Measurements from ENCODE around the gene PNPLA2.

PNPLA2 gene

GRCh38 chr11:862696-863022, 43.9 kb downstream of the PNPLA2 start:
- no peak for DNase-seq

- DNase-seq: no peak
Observed at GRCh38 chr11:863023-863909, 44.6 kb downstream of the PNPLA2 start.

- DNase-seq: no peak
Observed at GRCh38 chr11:863910-864827, 45.5 kb downstream of the PNPLA2 start.

- no peak for DNase-seq
Observed at GRCh38 chr11:864898-865297, 46.2 kb downstream of the PNPLA2 start.

- DNase-seq: no peak
Observed at GRCh38 chr11:865462-866430, 47.0 kb downstream of the PNPLA2 start.

- no peak for DNase-seq
Observed at GRCh38 chr11:866481-866880, 47.8 kb downstream of the PNPLA2 start.

- no peak for DNase-seq
Observed at GRCh38 chr11:867856-868358, 49.2 kb downstream of the PNPLA2 start.

GRCh38 chr11:868394-868793, 49.7 kb downstream of the PNPLA2 start:
- no peak for DNase-seq

GRCh38 chr11:868802-869201, 50.1 kb downstream of the PNPLA2 start:
- DNase-seq: no peak

GRCh38 chr11:869399-870126, 50.8 kb downstream of the PNPLA2 start:
- no peak for DNase-seq

- no peak for DNase-seq
Observed at GRCh38 chr11:870127-870413, 51.4 kb downstream of the PNPLA2 start.

- DNase-seq: no peak
Observed at GRCh38 chr11:870418-870817, 51.7 kb downstream of the PNPLA2 start.

- no peak for DNase-seq
Observed at GRCh38 chr11:871472-871871, 52.8 kb downstream of the PNPLA2 start.

- DNase-seq: no peak
Observed at GRCh38 chr11:872799-873198, 54.1 kb downstream of the PNPLA2 start.

GRCh38 chr11:873706-874105, 55.0 kb downstream of the PNPLA2 start:
- no peak for DNase-seq
